ENCODE measurements around the gene CDKN2D.
"Not testable (repeated sequence)": the region's sequence is repeated elsewhere in the genome, so short reads cannot be mapped to it uniquely, and the experiment has no call there.

CDKN2D gene

GRCh38 chr19:10526887-10527286 lies 41.9 kb downstream of the CDKN2D start:
- not testable (repeated sequence) for H3K4me1 ChIP-seq (ENCODE audit: control insufficient read depth, low read depth, low read length); H3K36me3 ChIP-seq (ENCODE audit: control insufficient read depth, low read depth, low read length); H3K27me3 ChIP-seq (ENCODE audit: control insufficient read depth, insufficient read depth, low read length); H3K9me3 ChIP-seq (ENCODE audit: control insufficient read depth, low read depth, low read length); H3K4me3 ChIP-seq (ENCODE audit: low read length); H3K9ac ChIP-seq (ENCODE audit: low read length); H3K27ac ChIP-seq (ENCODE audit: low read length)

GRCh38 chr19:10525636-10526035 lies 43.1 kb downstream of the CDKN2D start:
- Histone ChIP-seq H3K36me3 (ENCODE audit: control insufficient read depth, low read depth, low read length) (no peaks in the 10 kb centered on the region), H3K27me3 (ENCODE audit: control insufficient read depth, insufficient read depth, low read length) (no peaks in the 10 kb centered on the region), H3K27ac (ENCODE audit: low read length) (no peak overlapping the region), H3K4me1 (ENCODE audit: control insufficient read depth, low read depth, low read length) (no peaks in the 10 kb centered on the region), H3K9me3 (ENCODE audit: control insufficient read depth, low read depth, low read length) (no peaks in the 10 kb centered on the region), H3K4me3 (ENCODE audit: low read length) (no peak overlapping the region), H3K9ac (ENCODE audit: low read length) (no peak overlapping the region)

- H3K36me3 ChIP-seq (ENCODE audit: control insufficient read depth, low read depth, low read length): no peaks in the 10 kb centered on the region
- no peaks in the 10 kb centered on the region for H3K9me3 ChIP-seq (ENCODE audit: control insufficient read depth, low read depth, low read length)
- no peak overlapping the region for H3K4me3 ChIP-seq (ENCODE audit: low read length)
- no peak overlapping the region for H3K27ac ChIP-seq (ENCODE audit: low read length)
- H3K27me3 ChIP-seq (ENCODE audit: control insufficient read depth, insufficient read depth, low read length): peaks cover 20% of the 10 kb centered on the region
- no peak overlapping the region for H3K9ac ChIP-seq (ENCODE audit: low read length)
- peaks cover 7% of the 10 kb centered on the region for H3K4me1 ChIP-seq (ENCODE audit: control insufficient read depth, low read depth, low read length)
These were observed 45.6 kb downstream of the CDKN2D start for GRCh38 chr19:10523135-10523636.

- Histone ChIP-seq H3K4me1 (ENCODE audit: control insufficient read depth, low read depth, low read length) (peaks cover 12% of the 10 kb centered on the region), H3K4me3 (ENCODE audit: low read length) (no peak overlapping the region), H3K27me3 (ENCODE audit: control insufficient read depth, insufficient read depth, low read length) (peaks cover 34% of the 10 kb centered on the region), H3K36me3 (ENCODE audit: control insufficient read depth, low read depth, low read length) (no peaks in the 10 kb centered on the region), H3K9ac (ENCODE audit: low read length) (no peak overlapping the region), H3K27ac (ENCODE audit: low read length) (no peak overlapping the region), H3K9me3 (ENCODE audit: control insufficient read depth, low read depth, low read length) (no peaks in the 10 kb centered on the region)
These were observed 47.2 kb downstream of the CDKN2D start for GRCh38 chr19:10521461-10522171.

GRCh38 chr19:10520652-10521318 lies 48.0 kb downstream of the CDKN2D start:
- H3K36me3 ChIP-seq (ENCODE audit: control insufficient read depth, low read depth, low read length): no peaks in the 10 kb centered on the region
- H3K4me1 ChIP-seq (ENCODE audit: control insufficient read depth, low read depth, low read length): peaks cover 14% of the 10 kb centered on the region
- no peak overlapping the region for H3K27ac ChIP-seq (ENCODE audit: low read length)
- no peaks in the 10 kb centered on the region for H3K9me3 ChIP-seq (ENCODE audit: control insufficient read depth, low read depth, low read length)
- no peak overlapping the region for H3K4me3 ChIP-seq (ENCODE audit: low read length)
- no peak overlapping the region for H3K9ac ChIP-seq (ENCODE audit: low read length)
- peaks cover 42% of the 10 kb centered on the region for H3K27me3 ChIP-seq (ENCODE audit: control insufficient read depth, insufficient read depth, low read length)

GRCh38 chr19:10519421-10519820 lies 49.4 kb downstream of the CDKN2D start:
- no peak overlapping the region for H3K9ac ChIP-seq (ENCODE audit: low read length)
- no peak overlapping the region for H3K27ac ChIP-seq (ENCODE audit: low read length)
- H3K4me3 ChIP-seq (ENCODE audit: low read length): no peak overlapping the region
- H3K9me3 ChIP-seq (ENCODE audit: control insufficient read depth, low read depth, low read length): no peaks in the 10 kb centered on the region
- no peaks in the 10 kb centered on the region for H3K36me3 ChIP-seq (ENCODE audit: control insufficient read depth, low read depth, low read length)
- peaks cover 56% of the 10 kb centered on the region for H3K27me3 ChIP-seq (ENCODE audit: control insufficient read depth, insufficient read depth, low read length)
- H3K4me1 ChIP-seq (ENCODE audit: control insufficient read depth, low read depth, low read length): peaks cover 14% of the 10 kb centered on the region

GRCh38 chr19:10518444-10519361 lies 50.1 kb downstream of the CDKN2D start:
- Histone ChIP-seq H3K27me3 (ENCODE audit: control insufficient read depth, insufficient read depth, low read length) (peaks cover 63% of the 10 kb centered on the region), H3K4me3 (ENCODE audit: low read length) (peak overlapping the region; percentile 44)

GRCh38 chr19:10517760-10518443 lies 50.9 kb downstream of the CDKN2D start:
- Histone ChIP-seq H3K4me3 (ENCODE audit: low read length) (peak overlapping the region; percentile 44), H3K36me3 (ENCODE audit: control insufficient read depth, low read depth, low read length) (no peaks in the 10 kb centered on the region), H3K27me3 (ENCODE audit: control insufficient read depth, insufficient read depth, low read length) (peaks cover 71% of the 10 kb centered on the region), H3K27ac (ENCODE audit: low read length) (no peak overlapping the region), H3K4me1 (ENCODE audit: control insufficient read depth, low read depth, low read length) (peaks cover 14% of the 10 kb centered on the region), H3K9me3 (ENCODE audit: control insufficient read depth, low read depth, low read length) (no peaks in the 10 kb centered on the region), H3K9ac (ENCODE audit: low read length) (no peak overlapping the region)

More at GRCh38 chr19:10518444-10519361, 50.1 kb downstream of the CDKN2D start:
- H3K36me3 ChIP-seq (ENCODE audit: control insufficient read depth, low read depth, low read length): no peaks in the 10 kb centered on the region
- H3K9me3 ChIP-seq (ENCODE audit: control insufficient read depth, low read depth, low read length): no peaks in the 10 kb centered on the region
- H3K4me1 ChIP-seq (ENCODE audit: control insufficient read depth, low read depth, low read length): peaks cover 14% of the 10 kb centered on the region
- no peak overlapping the region for H3K27ac ChIP-seq (ENCODE audit: low read length)
- H3K9ac ChIP-seq (ENCODE audit: low read length): no peak overlapping the region

GRCh38 chr19:10517361-10517759 lies 51.4 kb downstream of the CDKN2D start, which contains the start of gene S1PR5:
TSS of gene S1PR5 (minus strand) at chr19:10517447. CDS start at chr19:10515011, 2,436 bp downstream.
- peaks cover 76% of the 10 kb centered on the region for H3K27me3 ChIP-seq (ENCODE audit: control insufficient read depth, insufficient read depth, low read length)
- H3K4me1 ChIP-seq (ENCODE audit: control insufficient read depth, low read depth, low read length): peaks cover 14% of the 10 kb centered on the region
- no peaks in the 10 kb centered on the region for H3K36me3 ChIP-seq (ENCODE audit: control insufficient read depth, low read depth, low read length)
- H3K27ac ChIP-seq (ENCODE audit: low read length): no peak within 1 kb of the TSS
- no peak within 1 kb of the TSS for H3K9ac ChIP-seq (ENCODE audit: low read length)
- no peaks in the 10 kb centered on the region for H3K9me3 ChIP-seq (ENCODE audit: control insufficient read depth, low read depth, low read length)
- H3K4me3 ChIP-seq (ENCODE audit: low read length): peak within 1 kb of the TSS; percentile 44

GRCh38 chr19:10516671-10517286 lies 52.0 kb downstream of the CDKN2D start:
- Histone ChIP-seq H3K9ac (ENCODE audit: low read length) (no peak overlapping the region), H3K9me3 (ENCODE audit: control insufficient read depth, low read depth, low read length) (no peaks in the 10 kb centered on the region), H3K36me3 (ENCODE audit: control insufficient read depth, low read depth, low read length) (no peaks in the 10 kb centered on the region), H3K4me1 (ENCODE audit: control insufficient read depth, low read depth, low read length) (peaks cover 14% of the 10 kb centered on the region), H3K27me3 (ENCODE audit: control insufficient read depth, insufficient read depth, low read length) (peaks cover 76% of the 10 kb centered on the region), H3K27ac (ENCODE audit: low read length) (no peak overlapping the region), H3K4me3 (ENCODE audit: low read length) (peak overlapping the region; percentile 44)

All from iPS-18a (cell line).